HEK293T (cell line): ENCODE measurements around the gene RBBP8.

Experiments
- CTCF ChIA-PET: fragments of 350-600 bp; formaldehyde crosslinking; extraction: SDS; loops from one replicate; lab custom pipeline; 2021; ENCODE audit warnings: antibody characterized with exemption, inconsistent platforms; lab: Yijun Ruan, JAX
- POLR2A ChIA-PET: fragments of 350-600 bp; formaldehyde crosslinking; extraction: SDS; loops from one replicate; lab custom pipeline; 2020; ENCODE audit warnings: antibody characterized with exemption, inconsistent platforms; lab: Yijun Ruan, JAX
- DNase-seq: peaks from one replicate; pipeline ENCODE4 v3.0.0; 2012; ENCODE audit warnings: mixed read lengths; ENCODE audit errors: extremely low spot score
- ARNT ChIP-seq: fragments of 450-650 bp; IDR thresholded peaks from 2 replicates; pipeline ENCODE4 v1.6.1; 2017; ENCODE audit warnings: mild to moderate bottlenecking
- BHLHE40 ChIP-seq: fragments of 450-650 bp; IDR thresholded peaks from 2 replicates; pipeline ENCODE4 v1.6.1; 2016; ENCODE audit warnings: mild to moderate bottlenecking, moderate library complexity, borderline replicate concordance
- CTBP1 ChIP-seq: fragments of 450-650 bp; IDR thresholded peaks from 2 replicates; pipeline ENCODE4 v1.6.1; 2016; ENCODE audit warnings: borderline replicate concordance
- ELF4 ChIP-seq: fragments of 450-650 bp; IDR thresholded peaks from 2 replicates; pipeline ENCODE4 v1.6.1; 2017; ENCODE audit warnings: antibody characterized with exemption
- FOXA1 ChIP-seq: fragments of 450-650 bp; IDR thresholded peaks from 2 replicates; pipeline ENCODE4 v1.6.1; 2016; ENCODE audit warnings: mild to moderate bottlenecking
- FOXK2 ChIP-seq: fragments of 450-650 bp; IDR thresholded peaks from 2 replicates; pipeline ENCODE4 v1.6.1; 2016; ENCODE audit warnings: mild to moderate bottlenecking
- FOXM1 ChIP-seq: fragments of 450-650 bp; IDR thresholded peaks from 2 replicates; pipeline ENCODE4 v1.6.1; 2017; ENCODE audit warnings: mild to moderate bottlenecking, borderline replicate concordance
- HDGF ChIP-seq: fragments of 450-650 bp; IDR thresholded peaks from 2 replicates; pipeline ENCODE4 v1.6.1; 2017; ENCODE audit warnings: antibody characterized with exemption, borderline replicate concordance
- L3MBTL2 ChIP-seq: fragments of 450-650 bp; conservative IDR thresholded peaks from 2 replicates; pipeline ENCODE4 v1.6.1; 2016; ENCODE audit warnings: mild to moderate bottlenecking
- LEF1 ChIP-seq: fragments of 450-650 bp; IDR thresholded peaks from 2 replicates; pipeline ENCODE4 v1.6.1; 2017; ENCODE audit warnings: mild to moderate bottlenecking, borderline replicate concordance
- NFRKB ChIP-seq: fragments of 450-650 bp; IDR thresholded peaks from 2 replicates; pipeline ENCODE4 v1.6.1; 2016; ENCODE audit warnings: mild to moderate bottlenecking, moderate library complexity
- SP1 ChIP-seq: fragments of 450-650 bp; IDR thresholded peaks from 2 replicates; pipeline ENCODE4 v1.6.1; 2017
- SUZ12 ChIP-seq: fragments of 450-650 bp; IDR thresholded peaks from 2 replicates; pipeline ENCODE4 v1.6.1; 2016; ENCODE audit warnings: mild to moderate bottlenecking
- TARDBP ChIP-seq: fragments of 450-650 bp; IDR thresholded peaks from 2 replicates; pipeline ENCODE4 v1.6.1; 2016
- ZNF384 ChIP-seq: fragments of 450-650 bp; IDR thresholded peaks from 2 replicates; pipeline ENCODE4 v1.6.1; 2016
- TF ChIP-seq, protein P1 (sequence below): fragments of 450-650 bp; IDR thresholded peaks from 2 replicates; pipeline ENCODE4 v1.6.1; 2016

Gene RBBP8

DNA sequence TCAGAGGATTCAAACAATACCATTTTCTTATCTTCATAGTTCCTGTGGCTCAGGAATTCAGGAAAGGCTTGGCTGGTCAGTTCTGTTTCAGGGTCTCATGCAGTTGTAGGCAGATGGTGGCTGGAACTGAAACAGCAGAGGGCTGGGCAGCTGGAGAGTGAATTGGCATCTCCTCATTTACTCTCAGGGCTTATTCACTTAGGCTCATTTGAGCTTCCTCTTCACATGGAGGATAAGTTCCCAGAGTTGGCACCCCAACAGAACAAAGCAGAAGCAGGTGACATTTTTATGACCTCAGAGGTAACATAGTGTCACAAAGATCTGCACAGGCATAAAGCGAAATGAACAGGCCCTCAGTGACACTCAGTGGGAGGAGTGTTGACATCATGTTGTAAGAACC, 66.1 kb downstream of the RBBP8 start:
- POLR2A ChIA-PET: interaction anchor here (0.5 kb wide), 1 partner anchor 614 kb away, joined by 3 read pairs; no protein-coding TSS in a partner anchor
- CTCF ChIA-PET: no interaction called here
- DNase-seq: no peak
- TF ChIP-seq SP1 (no peak), ELF4 (no peak), FOXM1 (no peak), ARNT (no peak), HDGF (no peak), L3MBTL2 (no peak), LEF1 (no peak), ZNF384 (no peak), BHLHE40 (no peak), SUZ12 (no peak), TARDBP (no peak), NFRKB (no peak), CTBP1 (no peak), FOXA1 (no peak), FOXK2 (no peak)
- TF ChIP-seq, protein P1, sequence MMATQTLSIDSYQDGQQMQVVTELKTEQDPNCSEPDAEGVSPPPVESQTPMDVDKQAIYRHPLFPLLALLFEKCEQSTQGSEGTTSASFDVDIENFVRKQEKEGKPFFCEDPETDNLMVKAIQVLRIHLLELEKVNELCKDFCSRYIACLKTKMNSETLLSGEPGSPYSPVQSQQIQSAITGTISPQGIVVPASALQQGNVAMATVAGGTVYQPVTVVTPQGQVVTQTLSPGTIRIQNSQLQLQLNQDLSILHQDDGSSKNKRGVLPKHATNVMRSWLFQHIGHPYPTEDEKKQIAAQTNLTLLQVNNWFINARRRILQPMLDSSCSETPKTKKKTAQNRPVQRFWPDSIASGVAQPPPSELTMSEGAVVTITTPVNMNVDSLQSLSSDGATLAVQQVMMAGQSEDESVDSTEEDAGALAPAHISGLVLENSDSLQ: no peak

GRCh38 chr18:22999647-23000046, 66.5 kb downstream of the RBBP8 start:
- TF ChIP-seq CTBP1 (no peak), SUZ12 (no peak), FOXA1 (no peak), HDGF (no peak), ELF4 (no peak), LEF1 (no peak), ZNF384 (no peak), NFRKB (no peak), SP1 (no peak), FOXM1 (no peak), L3MBTL2 (no peak), TARDBP (no peak), FOXK2 (no peak)
- TF ChIP-seq, protein P1: no peak
- POLR2A ChIA-PET: interaction anchor here (0.5 kb wide), 1 partner anchor 615 kb away, joined by 3 read pairs; no protein-coding TSS in a partner anchor
- DNase-seq: no peak
- CTCF ChIA-PET: no interaction called here

DNA sequence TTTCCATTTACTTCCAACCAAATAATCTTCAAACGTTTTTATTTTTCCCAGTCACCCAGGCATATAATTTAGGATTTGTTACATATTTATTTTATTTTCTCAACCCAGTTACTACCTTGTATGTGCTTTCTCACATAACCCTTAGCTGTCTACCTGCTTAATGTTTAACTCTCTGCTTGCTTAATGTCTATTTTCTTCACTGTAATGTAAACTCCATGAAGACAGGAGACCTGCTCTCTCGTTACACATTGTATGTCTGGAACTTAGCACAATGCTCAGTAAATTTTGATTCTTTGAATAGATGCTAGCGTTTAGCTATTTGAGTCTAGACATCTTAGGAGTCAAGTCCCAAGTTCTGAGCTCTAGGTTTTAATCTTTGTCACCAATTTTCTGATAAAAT, 70.2 kb downstream of the RBBP8 start:
- ChIA-PET POLR2A (interaction anchor here (0.6 kb wide), 1 partner anchor 18 kb away, joined by 3 read pairs; no protein-coding TSS in a partner anchor), CTCF (interaction anchor here (0.6 to 1.4 kb wide), 2 partner anchors 8 to 9 kb away, joined by 3 to 4 read pairs; no protein-coding TSS in a partner anchor)
- no peak for TF ChIP-seq FOXA1
- TF ChIP-seq L3MBTL2: no peak
- no peak for TF ChIP-seq LEF1
- no peak for TF ChIP-seq ZNF384
- TF ChIP-seq ARNT: no peak
- TF ChIP-seq FOXM1: no peak
- TF ChIP-seq HDGF: no peak
- TF ChIP-seq SUZ12: no peak
- TF ChIP-seq CTBP1: no peak
- no peak for TF ChIP-seq NFRKB
- no peak for TF ChIP-seq TARDBP
- TF ChIP-seq, protein P1: no peak
- TF ChIP-seq FOXK2: no peak
- TF ChIP-seq BHLHE40: no peak
- no peak for TF ChIP-seq ELF4
- no peak for TF ChIP-seq SP1
- DNase-seq: no peak

- DNase-seq: no peak
- TF ChIP-seq ELF4: no peak
- TF ChIP-seq LEF1: no peak
- TF ChIP-seq, protein P1: no peak
- TF ChIP-seq BHLHE40: no peak
- no peak for TF ChIP-seq CTBP1
- TF ChIP-seq FOXM1: no peak
- ChIA-PET CTCF (no interaction called here), POLR2A (no interaction called here)
These were observed 79.1 kb downstream of the RBBP8 start for GRCh38 chr18:23012249-23012648.

GRCh38 chr18:23020555-23021294, 87.6 kb downstream of the RBBP8 start:
- DNase-seq: no peak
- TF ChIP-seq, protein P1: no peak
- TF ChIP-seq FOXM1 (no peak), NFRKB (no peak), FOXK2 (no peak), LEF1 (no peak), SP1 (no peak), HDGF (no peak), CTBP1 (no peak), ELF4 (no peak)
- ChIA-PET CTCF (interaction anchor here (0.7 kb wide), 1 partner anchor 88 kb away, joined by 4 read pairs; the partner anchor contains the start of gene RBBP8), POLR2A (no interaction called here)
